OCI-LY1 (cell line): ENCODE results near the gene DBH.

Experiments used
- H2AFZ ChIP-seq: fragments of 200-600 bp; sonication (generic), shearing (Covaris generic); 2 replicates; pipeline ENCODE4 v1.6.0; 2014; ENCODE audit warnings: antibody characterized with exemption, mild to moderate bottlenecking, low read length
- H3F3A ChIP-seq: fragments of 200-600 bp; sonication (generic), shearing (Covaris generic); 2 replicates; pipeline ENCODE4 v1.6.0; 2014; ENCODE audit warnings: mild to moderate bottlenecking, antibody characterized with exemption, low read length, moderate library complexity; ENCODE audit not compliant: insufficient read depth
- H3K27ac ChIP-seq: fragments of 200-600 bp; sonication (generic); 2 replicates; pipeline ENCODE4 v1.5.1; 2014; ENCODE audit warnings: low read length, mixed run types, mild to moderate bottlenecking, low read depth; ENCODE audit not compliant: poor library complexity, severe bottlenecking
- H3K27me3 ChIP-seq: fragments of 200-600 bp; sonication (generic); 2 replicates; pipeline ENCODE4 v1.6.0; 2014; ENCODE audit warnings: antibody characterized with exemption, mild to moderate bottlenecking, low read length, moderate library complexity; ENCODE audit not compliant: insufficient read depth
- H3K36me3 ChIP-seq: fragments of 200-600 bp; sonication (generic); 2 replicates; pipeline ENCODE4 v1.6.1; 2014; ENCODE audit warnings: mild to moderate bottlenecking, antibody characterized with exemption, low read length, moderate library complexity, mixed read lengths; ENCODE audit not compliant: insufficient read depth
- H3K4me1 ChIP-seq: fragments of 200-600 bp; sonication (generic); 2 replicates; pipeline ENCODE4 v1.5.1; 2014; ENCODE audit warnings: mild to moderate bottlenecking, low read length, moderate library complexity; ENCODE audit not compliant: insufficient read depth, severe bottlenecking
- H3K4me2 ChIP-seq: fragments of 200-600 bp; sonication (generic), shearing (Covaris generic); 2 replicates; pipeline ENCODE4 v1.6.1; 2014; ENCODE audit warnings: low read length
- H3K4me3 ChIP-seq: fragments of 200-600 bp; sonication (generic); 2 replicates; pipeline ENCODE4 v1.5.1; 2014; ENCODE audit warnings: low read length, low read depth, mild to moderate bottlenecking, mixed read lengths; ENCODE audit not compliant: poor library complexity, severe bottlenecking
- H3K79me2 ChIP-seq: fragments of 200-600 bp; shearing (Covaris generic); 2 replicates; pipeline ENCODE4 v1.6.1; 2016; ENCODE audit warnings: mixed run types, low read length, mixed read lengths; ENCODE audit not compliant: insufficient read depth
- H3K9ac ChIP-seq: fragments of 200-600 bp; sonication (generic), shearing (Covaris generic); 2 replicates; pipeline ENCODE4 v1.6.1; 2014; ENCODE audit warnings: mild to moderate bottlenecking, low read length, mixed read lengths
- H3K9me2 ChIP-seq: fragments of 200-600 bp; sonication (generic), shearing (Covaris generic); 2 replicates; pipeline ENCODE4 v1.6.1; 2014; ENCODE audit warnings: low read depth, mild to moderate bottlenecking, low read length, mixed read lengths
- H3K9me3 ChIP-seq: fragments of 200-600 bp; shearing (Covaris generic); 2 replicates; pipeline ENCODE4 v1.6.1; 2014; ENCODE audit warnings: low read length, mixed read lengths
- H4K20me1 ChIP-seq: fragments of 200-600 bp; sonication (generic), shearing (Covaris generic); 2 replicates; pipeline ENCODE4 v1.6.0; 2016; ENCODE audit warnings: mild to moderate bottlenecking, low read length; ENCODE audit not compliant: insufficient read depth
- CTCF ChIP-seq: fragments of 200-600 bp; sonication (generic), shearing (Covaris generic); IDR thresholded peaks from 2 replicates; pipeline ENCODE4 v1.5.1; 2017; ENCODE audit warnings: mild to moderate bottlenecking, antibody characterized with exemption, low read length, moderate library complexity, mixed read lengths
- EZH2 ChIP-seq: fragments of 200-600 bp; sonication (generic), shearing (Covaris generic); IDR thresholded peaks from 2 replicates; pipeline ENCODE4 v1.8.0; 2017; ENCODE audit warnings: borderline replicate concordance, mixed run types, mild to moderate bottlenecking, antibody characterized with exemption, low read length, moderate library complexity, mixed read lengths

DBH gene

GRCh38 chr9:133640160-133640559 lies 4.0 kb downstream of the DBH start:
- Histone ChIP-seq H3K4me3 (no peak overlapping the region), H3K4me2 (no peak overlapping the region), H3K4me1 (no peaks in the 10 kb centered on the region), H2AFZ (no peak overlapping the region), H3F3A (no peaks in the 10 kb centered on the region), H3K79me2 (no peaks in the 10 kb centered on the region), H4K20me1 (no peaks in the 10 kb centered on the region), H3K9ac (no peak overlapping the region), H3K27ac (no peak overlapping the region), H3K27me3 (0 out of 2 replicates have a peak, but pooled peaks cover 5% of the 10 kb centered on the region), H3K36me3 (no peaks in the 10 kb centered on the region), H3K9me3 (no peaks in the 10 kb centered on the region), H3K9me2 (no peaks in the 10 kb centered on the region)
- no peak for TF ChIP-seq CTCF
- TF ChIP-seq EZH2 = no peak

GRCh38 chr9:133640580-133641395 lies 4.6 kb downstream of the DBH start:
- TF ChIP-seq CTCF = no peak
- TF ChIP-seq EZH2 = no peak
- Histone ChIP-seq H3K4me2 (no peak overlapping the region), H3K9me3 (no peaks in the 10 kb centered on the region), H3K4me3 (no peak overlapping the region), H3K27me3 (0 out of 2 replicates have a peak, but pooled peaks cover 5% of the 10 kb centered on the region), H3F3A (no peaks in the 10 kb centered on the region), H3K9me2 (no peaks in the 10 kb centered on the region), H3K36me3 (no peaks in the 10 kb centered on the region), H3K9ac (no peak overlapping the region), H4K20me1 (no peaks in the 10 kb centered on the region), H3K4me1 (no peaks in the 10 kb centered on the region), H2AFZ (no peak overlapping the region), H3K79me2 (no peaks in the 10 kb centered on the region), H3K27ac (no peak overlapping the region)

- Histone ChIP-seq H3K9ac (no peak overlapping the region), H3K27me3 (0 out of 2 replicates have a peak, but pooled peaks cover 5% of the 10 kb centered on the region), H4K20me1 (no peaks in the 10 kb centered on the region), H3K4me3 (no peak overlapping the region), H3F3A (no peaks in the 10 kb centered on the region), H3K9me2 (no peaks in the 10 kb centered on the region), H3K36me3 (no peaks in the 10 kb centered on the region), H3K9me3 (no peaks in the 10 kb centered on the region), H3K79me2 (no peaks in the 10 kb centered on the region), H3K4me1 (no peaks in the 10 kb centered on the region), H2AFZ (no peak overlapping the region), H3K4me2 (no peak overlapping the region), H3K27ac (no peak overlapping the region)
- TF ChIP-seq CTCF = no peak
- TF ChIP-seq EZH2 = no peak
These were observed 5.2 kb downstream of the DBH start for GRCh38 chr9:133641396-133641655.
